Kidney (tissue), 14 donors: Measurements from ENCODE around the gene PACS2. TPM values are rescaled to one million over a fixed set of nuclear protein-coding genes. Genes with fewer than 3 reads are reported as not detected.
A peak's percentile ranks its signal among the peaks of the same experiment; 100 is the strongest.

ENCODE experiments used
- DNase-seq, 5 donors: peaks; one replicate each; pipeline ENCODE4 v3.0.0-alpha.2; 2013 to 2020
- FAIRE-seq: peaks from 2 replicates; lab custom pipeline; 2012; peaks lifted over from hg19 to GRCh38; lab: Jason Lieb, UNC
- H3K27ac ChIP-seq, 2 donors: one replicate each; pipeline ENCODE4 v1.7.0; 2013; ENCODE audit warnings: low read depth in 2 of 2, low read length in 2 of 2, inconsistent platforms in 1 of 2
- H3K27me3 ChIP-seq: one replicate; pipeline ENCODE4 v1.7.1; 2013; ENCODE audit warnings: low read length, inconsistent platforms; ENCODE audit not compliant: control insufficient read depth, insufficient read depth
- H3K36me3 ChIP-seq, 3 donors: one replicate each; pipeline versions ENCODE4 v1.7.0 to v1.7.1; 2013; ENCODE audit warnings: low read length in 3 of 3, control low read depth in 1 of 3, inconsistent platforms in 1 of 3; ENCODE audit not compliant: insufficient read depth in 3 of 3, control insufficient read depth in 2 of 3
- H3K4me1 ChIP-seq, 3 donors: one replicate each; pipeline versions ENCODE4 v1.7.0 to v1.7.1; 2013; ENCODE audit warnings: low read length in 3 of 3, inconsistent platforms in 1 of 3, low read depth in 1 of 3; ENCODE audit not compliant: control insufficient read depth in 2 of 3, insufficient read depth in 2 of 3
- H3K4me3 ChIP-seq, 3 donors: one replicate each; pipeline versions ENCODE4 v1.7.0 to v1.8.1; 2013; ENCODE audit warnings: low read length in 3 of 3, control low read depth in 1 of 3, inconsistent platforms in 1 of 3
- H3K9ac ChIP-seq, 3 donors: one replicate each; pipeline versions ENCODE4 v1.7.0 to v1.7.1; 2013; ENCODE audit warnings: low read length in 3 of 3, control low read depth in 1 of 3, inconsistent platforms in 1 of 3
- H3K9me3 ChIP-seq, 3 donors: one replicate each; pipeline versions ENCODE4 v1.7.0 to v1.7.1; 2013; ENCODE audit warnings: low read length in 3 of 3, control low read depth in 1 of 3, inconsistent platforms in 1 of 3; ENCODE audit not compliant: control insufficient read depth in 2 of 3, insufficient read depth in 1 of 3
- CTCF ChIP-seq: IDR thresholded peaks from 3 replicates; pipeline ENCODE4 v1.5.1; 2012; ENCODE audit warnings: mild to moderate bottlenecking, moderate library complexity, borderline replicate concordance; ENCODE audit not compliant: insufficient read depth; ENCODE audit errors: extremely low read depth
- intact Hi-C: fragments of 100-400 bp; cut with DNase I; formaldehyde crosslinking; loops from one replicate; pipeline ENCODE4 v1.11.1; 2022
- polyA plus RNA-seq: library from polyadenylated mRNA; stranded (reverse); fragments of 350-450 nt; fragmentation: Illumina TruSeq; extraction: RNeasy Lipid Tissue Mini Kit (QIAGEN cat#74804); gene quantifications from one replicate; pipeline ENCODE4 v1.2.3, GENCODE V29; 2014; ENCODE audit warnings: low read depth, low replicate concordance; ENCODE audit not compliant: insufficient read depth
- total RNA-seq: library from RNA; stranded (reverse); fragmentation: NEBNext Ultra II Directional; extraction: Animal tissue kit (Norgen Biotek cat#: 25700); gene quantifications from one replicate; pipeline ENCODE4 v1.2.1, GENCODE V29; 2021
- donor health status: control.
- donor health status: control.
- donor health status: control.
- donor health status: control.
- donor health status: control.
- donor health status: DM: yes; HTN: yes; CAD: no.
- donor health status: Normal renal cell carcinoma (clear cell type).

The PACS2 gene
- total and polyA plus RNA-seq, 2 donors from 2014 or later: 35.7 to 83.9 TPM

GRCh38 chr14:105324080-105324778 lies 9.7 kb downstream of the PACS2 start:
- H3K27ac ChIP-seq: no peak overlapping the region
- TF ChIP-seq CTCF: no peak
- no peaks in the 10 kb centered on the region for H3K9me3 ChIP-seq
- FAIRE-seq (no peak), DNase-seq (peak in 1 of 5 donors; percentile 44)
- peaks cover 0 to 9% (median 6%) of the 10 kb centered on the region in 3 donors for H3K4me1 ChIP-seq
- no peak overlapping the region for H3K4me3 ChIP-seq
- intact Hi-C loops: no loop called here
- no peak overlapping the region for H3K9ac ChIP-seq
- H3K36me3 ChIP-seq: no peaks in the 10 kb centered on the region
- no peaks in the 10 kb centered on the region for H3K27me3 ChIP-seq

DNA sequence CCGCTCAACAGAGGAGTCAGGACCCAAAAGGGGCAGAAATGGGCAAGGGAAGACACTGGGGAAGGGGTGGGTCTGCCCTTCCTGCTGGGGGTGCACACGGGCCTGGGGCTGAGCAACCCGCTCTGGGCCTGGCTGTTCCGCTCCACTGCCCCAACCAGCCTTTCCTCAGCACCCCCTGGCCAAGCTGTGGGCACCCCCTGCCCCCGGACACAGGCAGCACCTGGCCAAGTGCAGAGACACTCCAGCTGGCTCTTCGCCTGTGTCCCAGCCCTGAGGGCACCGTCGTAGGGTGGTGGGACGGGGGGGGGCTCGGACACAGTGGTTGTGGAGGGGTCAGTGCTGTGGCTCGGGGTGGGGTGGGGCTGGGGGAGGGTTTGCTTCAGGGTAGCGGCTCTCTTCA lies 10.3 kb downstream of the PACS2 start:
- Histone ChIP-seq H3K9me3 (no peaks in the 10 kb centered on the region), H3K9ac (no peak overlapping the region), H3K27me3 (no peaks in the 10 kb centered on the region), H3K36me3 (no peaks in the 10 kb centered on the region), H3K4me3 (no peak overlapping the region), H3K4me1 (peaks cover 0 to 12% (median 6%) of the 10 kb centered on the region in 3 donors), H3K27ac (no peak overlapping the region)
- DNase-seq (no peak), FAIRE-seq (no peak)
- TF ChIP-seq CTCF: no peak
- intact Hi-C loops: no loop called here

DNA sequence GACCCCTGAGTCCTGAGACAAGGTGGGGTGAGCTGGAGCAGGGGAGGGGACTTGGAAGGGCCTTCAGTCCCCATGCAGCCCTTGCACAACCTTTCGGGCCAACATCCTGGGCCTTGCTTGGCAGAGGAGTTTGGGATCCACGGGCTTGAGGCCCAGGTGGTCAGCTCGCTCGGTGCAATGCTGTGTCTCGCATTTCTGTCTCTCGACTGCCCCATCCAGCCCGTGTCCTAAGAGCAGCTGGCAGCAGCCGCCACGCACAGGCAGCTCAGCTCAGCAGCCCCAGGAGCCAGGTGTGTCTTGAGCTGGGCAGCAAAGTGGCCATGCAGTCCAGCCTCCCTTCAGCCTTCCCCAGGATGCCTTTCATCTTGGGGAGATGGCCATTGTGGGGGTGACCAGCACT lies 10.8 kb downstream of the PACS2 start:
- H3K36me3 ChIP-seq: no peaks in the 10 kb centered on the region
- intact Hi-C loops: no loop called here
- H3K4me1 ChIP-seq: peaks cover 0 to 16% (median 6%) of the 10 kb centered on the region in 3 donors
- no peaks in the 10 kb centered on the region for H3K27me3 ChIP-seq
- FAIRE-seq (no peak), DNase-seq (peak in 1 of 5 donors; percentile 43)
- no peak for TF ChIP-seq CTCF
- no peak overlapping the region for H3K9ac ChIP-seq
- no peak overlapping the region for H3K27ac ChIP-seq
- H3K9me3 ChIP-seq: no peaks in the 10 kb centered on the region
- no peak overlapping the region for H3K4me3 ChIP-seq
